ENCODE data around the gene LONP1. TPM values are rescaled to one million over a fixed set of nuclear protein-coding genes. Genes with fewer than 3 reads are reported as not detected.

LONP1 gene
- total and polyA plus RNA-seq, 4 donors = 32.3 to 83.9 (median 57.5) TPM

GRCh38 chr19:5663904-5664303, 56.0 kb downstream of the LONP1 start (continued):
- no peak for TF ChIP-seq REST (IDR thresholded peaks at IDR 0.05)

DNA sequence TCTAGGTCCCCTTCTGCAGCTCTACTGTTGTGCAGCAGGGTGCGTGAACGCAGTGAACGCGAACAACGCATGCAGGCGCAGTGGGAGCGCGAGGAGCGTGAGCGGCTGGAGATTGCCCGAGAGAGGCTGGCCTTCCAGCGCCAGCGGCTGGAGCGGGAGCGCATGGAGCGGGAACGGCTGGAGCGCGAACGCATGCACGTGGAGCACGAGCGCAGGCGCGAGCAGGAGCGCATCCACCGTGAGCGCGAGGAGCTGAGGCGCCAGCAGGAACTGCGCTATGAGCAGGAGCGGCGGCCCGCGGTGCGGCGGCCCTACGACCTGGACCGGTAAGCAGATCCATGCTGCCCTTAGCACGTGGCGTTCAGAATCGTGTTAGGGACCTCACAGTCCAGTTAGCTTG, 58.5 kb downstream of the LONP1 start:
- WGBS = 98% methylated on average over 42 of the region's 42 CpGs
- Histone ChIP-seq H3K27me3 (ENCODE audit: control insufficient read depth in 4 of 4, insufficient read depth in 4 of 4, low read length in 3 of 4) (no peaks in the 10 kb centered on the region), H3K4me1 (ENCODE audit: control insufficient read depth in 4 of 4, insufficient read depth in 4 of 4, low read length in 3 of 4) (peaks cover 2 to 21% (median 13%) of the 10 kb centered on the region in 4 donors), H3K4me3 (ENCODE audit: low read depth in 1 of 3, low read length in 3 of 3) (no peak overlapping the region), H3K9ac (ENCODE audit: low read depth in 1 of 2, low read length in 2 of 2) (no peak overlapping the region), H3K27ac (ENCODE audit: low read depth in 1 of 2, low read length in 2 of 2) (no peak overlapping the region), H3K36me3 (ENCODE audit: control insufficient read depth in 4 of 4, insufficient read depth in 3 of 4, low read depth in 1 of 4, low read length in 3 of 4) (peaks cover 22 to 82% (median 58%) of the 10 kb centered on the region in 4 donors), H3K9me3 (ENCODE audit: control insufficient read depth in 4 of 4, low read length in 3 of 4) (no peaks in the 10 kb centered on the region)
- TF ChIP-seq FOXA1 (IDR thresholded peaks at IDR 0.05) (no peak), HNF4A (conservative IDR thresholded peaks at IDR 0.05) (no peak), SP1 (IDR thresholded peaks at IDR 0.05) (no peak), NR2F2 (IDR thresholded peaks at IDR 0.05) (no peak), TAF1 (conservative IDR thresholded peaks at IDR 0.05) (no peak), GABPA (IDR thresholded peaks at IDR 0.05 in 1 of 2, conservative IDR thresholded peaks at IDR 0.05 in 1 of 2) (no peak), FOXA2 (IDR thresholded peaks at IDR 0.05) (no peak), YY1 (IDR thresholded peaks at IDR 0.05) (no peak), JUND (IDR thresholded peaks at IDR 0.05) (no peak), RXRA (IDR thresholded peaks at IDR 0.05) (no peak), MAX (IDR thresholded peaks at IDR 0.05) (no peak), HNF4G (IDR thresholded peaks at IDR 0.05) (no peak), EGR1 (IDR thresholded peaks at IDR 0.05; ENCODE audit: low read depth in 2 of 2) (no peak), REST (IDR thresholded peaks at IDR 0.05) (no peak), RAD21 (IDR thresholded peaks at IDR 0.05) (no peak)
- TF ChIP-seq, protein P1, sequence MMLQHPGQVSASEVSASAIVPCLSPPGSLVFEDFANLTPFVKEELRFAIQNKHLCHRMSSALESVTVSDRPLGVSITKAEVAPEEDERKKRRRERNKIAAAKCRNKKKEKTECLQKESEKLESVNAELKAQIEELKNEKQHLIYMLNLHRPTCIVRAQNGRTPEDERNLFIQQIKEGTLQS (IDR thresholded peaks at IDR 0.05) = no peak
- TF ChIP-seq, protein P2, sequence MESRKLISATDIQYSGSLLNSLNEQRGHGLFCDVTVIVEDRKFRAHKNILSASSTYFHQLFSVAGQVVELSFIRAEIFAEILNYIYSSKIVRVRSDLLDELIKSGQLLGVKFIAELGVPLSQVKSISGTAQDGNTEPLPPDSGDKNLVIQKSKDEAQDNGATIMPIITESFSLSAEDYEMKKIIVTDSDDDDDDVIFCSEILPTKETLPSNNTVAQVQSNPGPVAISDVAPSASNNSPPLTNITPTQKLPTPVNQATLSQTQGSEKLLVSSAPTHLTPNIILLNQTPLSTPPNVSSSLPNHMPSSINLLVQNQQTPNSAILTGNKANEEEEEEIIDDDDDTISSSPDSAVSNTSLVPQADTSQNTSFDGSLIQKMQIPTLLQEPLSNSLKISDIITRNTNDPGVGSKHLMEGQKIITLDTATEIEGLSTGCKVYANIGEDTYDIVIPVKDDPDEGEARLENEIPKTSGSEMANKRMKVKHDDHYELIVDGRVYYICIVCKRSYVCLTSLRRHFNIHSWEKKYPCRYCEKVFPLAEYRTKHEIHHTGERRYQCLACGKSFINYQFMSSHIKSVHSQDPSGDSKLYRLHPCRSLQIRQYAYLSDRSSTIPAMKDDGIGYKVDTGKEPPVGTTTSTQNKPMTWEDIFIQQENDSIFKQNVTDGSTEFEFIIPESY (IDR thresholded peaks at IDR 0.05) = no peak
- no peak for DNase-seq (ENCODE audit: low spot score)

Measured in liver (tissue), 9 donors.